Gastrocnemius medialis (tissue), 4 donors: ENCODE data around the gene ADAMTS2. TPM values are rescaled to one million over a fixed set of nuclear protein-coding genes. Genes with fewer than 3 reads are reported as not detected.

Experiments
- ATAC-seq, 2 donors: fragments of 150-250 bp; one replicate each; pipeline ENCODE4 v1.9.1; 2016
- DNase-seq, 2 donors: peaks; one replicate each; pipeline ENCODE4 v3.0.0-alpha.2; 2019
- H3K27ac ChIP-seq, 4 donors: fragments of 200-600 bp; sonication (generic); 1 replicate in 1 of 4; 2 replicates in 3 of 4; pipeline ENCODE4 v1.5.1; 2016 to 2018; ENCODE audit warnings: mild to moderate bottlenecking in 2 of 4, moderate library complexity in 1 of 4
- H3K27me3 ChIP-seq, 3 donors: fragments of 200-600 bp; sonication (generic) in 2 of 3; 1 replicate in 1 of 3; 2 replicates in 2 of 3; pipeline versions ENCODE4 v1.5.1 to v1.6.0; 2016 to 2019; ENCODE audit warnings: mild to moderate bottlenecking in 1 of 3, moderate library complexity in 1 of 3
- H3K36me3 ChIP-seq, 2 donors: fragments of 200-600 bp; sonication (generic) in 1 of 2; one replicate each; pipeline ENCODE4 v1.5.1; 2017 to 2018
- H3K4me1 ChIP-seq, 2 donors: fragments of 200-600 bp; sonication (generic) in 1 of 2; one replicate each; pipeline ENCODE4 v1.5.1; 2016 to 2017; ENCODE audit warnings: mild to moderate bottlenecking in 2 of 2
- H3K4me3 ChIP-seq, 4 donors: fragments of 200-600 bp; sonication (generic) in 3 of 4; 1 replicate in 1 of 4; 2 replicates in 3 of 4; pipeline ENCODE4 v1.5.1; 2016 to 2019; ENCODE audit warnings: mild to moderate bottlenecking in 2 of 4
- H3K9me3 ChIP-seq, 3 donors: fragments of 200-600 bp; sonication (generic) in 2 of 3; 1 replicate in 1 of 3; 2 replicates in 2 of 3; pipeline ENCODE4 v1.5.1; 2016 to 2019
- CTCF ChIP-seq, 5 experiments: fragments of 450-650 bp in 3 of 5; fragments of 200-600 bp in 2 of 5; sonication (generic) in 2 of 5; IDR thresholded peaks in 4 of 5; conservative IDR thresholded peaks in 1 of 5; 1 replicate in 4 of 5; 2 replicates in 1 of 5; pipeline ENCODE4 v1.5.1; 2016 to 2019; ENCODE audit warnings: antibody characterized with exemption in 5 of 5, mild to moderate bottlenecking in 3 of 5, moderate library complexity in 3 of 5
- POLR2A ChIP-seq, 2 donors: fragments of 450-650 bp; IDR thresholded peaks; one replicate each; pipeline ENCODE4 v1.6.1; 2017; ENCODE audit warnings: antibody characterized with exemption in 2 of 2, mild to moderate bottlenecking in 2 of 2, moderate library complexity in 2 of 2
- in situ Hi-C, 4 donors: fragments of 200-750 bp; cut with MboI; loops; one replicate each; pipeline versions ENCODE4 v1.15.0 to v1.8.0; 2017; ENCODE audit warnings: low sequenced_read_pairs in 4 of 4
- intact Hi-C: fragments of 100-400 bp; cut with DNase I; formaldehyde crosslinking; loops from one replicate; pipeline ENCODE4 v1.15.1; 2023; ENCODE audit warnings: low total_unique reads
- total RNA-seq, 4 donors: library from RNA; depleted of rRNA; stranded (reverse); fragments of >200 nt; gene quantifications; one replicate each; pipeline versions ENCODE4 v1.1.0 to v1.2.3, GENCODE V29; 2016

Gene ADAMTS2
- total RNA-seq, 4 donors from 2014 or later = 0.78 to 3.8 (median 2.0) TPM

DNA sequence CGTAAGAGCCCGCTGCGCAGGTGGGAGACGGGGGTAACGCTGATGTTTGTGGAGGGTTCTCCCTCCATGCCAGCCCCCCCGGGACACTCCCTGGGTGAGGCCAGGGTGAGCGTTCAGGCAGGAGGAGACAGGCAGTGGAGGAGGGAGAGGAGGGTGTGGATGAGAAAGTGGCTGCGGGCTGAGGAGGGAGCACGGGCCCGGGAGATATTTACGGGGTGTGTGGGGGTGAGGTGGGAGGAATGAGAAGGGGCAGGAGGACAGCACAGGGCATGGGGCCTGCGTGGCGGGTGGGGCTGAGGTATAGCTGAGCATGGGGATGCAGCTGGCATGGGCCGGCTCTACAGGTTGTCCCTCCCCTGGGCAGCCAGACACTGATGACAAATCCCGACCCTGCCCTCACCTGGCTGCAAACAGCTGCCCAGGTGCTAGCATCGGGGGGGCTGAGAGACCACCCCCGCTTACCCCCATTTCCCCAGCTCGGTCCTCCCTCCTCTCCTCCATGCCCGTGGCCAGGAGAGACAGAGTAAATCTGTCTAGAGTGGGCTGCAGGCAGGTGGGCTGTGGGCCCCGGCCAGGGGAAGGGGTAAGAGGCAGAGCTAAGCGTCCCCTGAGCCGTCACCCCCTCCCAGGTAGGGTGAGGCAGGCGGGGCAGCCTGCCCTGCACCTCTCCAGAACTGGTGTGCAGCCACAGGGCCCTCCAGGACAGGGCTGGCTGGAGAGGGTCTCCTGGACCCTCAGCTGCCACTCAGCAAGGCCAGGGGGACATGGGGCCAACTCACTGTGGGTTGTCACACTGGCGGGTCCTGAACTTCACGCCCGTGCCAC lies 205.9 kb downstream of the ADAMTS2 start:
- DNase-seq = no peak

DNA sequence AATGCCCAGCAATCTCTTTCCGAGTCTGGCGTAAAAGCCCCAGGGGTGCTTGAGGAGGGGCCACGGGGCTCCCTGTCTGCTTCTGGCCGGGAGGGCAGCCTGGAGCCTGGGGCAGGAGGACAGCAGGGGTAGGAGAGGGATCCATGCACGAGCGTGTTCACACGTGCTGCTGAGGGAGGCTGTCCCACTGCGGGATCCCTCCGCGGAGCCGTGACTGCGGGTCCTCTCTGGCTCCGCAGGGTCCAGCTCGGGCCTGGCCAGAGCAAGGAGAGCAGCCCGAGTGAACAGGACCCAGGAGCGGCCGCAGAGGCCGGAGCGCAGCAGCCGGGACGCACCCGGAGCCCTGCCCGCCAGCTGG lies 206.7 kb downstream of the ADAMTS2 start:
- TF ChIP-seq POLR2A (IDR thresholded peaks at IDR 0.05) (no peak), CTCF (IDR thresholded peaks at IDR 0.05 in 4 of 5, conservative IDR thresholded peaks at IDR 0.05 in 1 of 5) (no peak)
- ATAC-seq = no peak

More for the DNA sequence above, 205.9 kb downstream of the ADAMTS2 start:
- Histone ChIP-seq H3K27ac (no peak overlapping the region), H3K36me3 (no peaks in the 10 kb centered on the region), H3K9me3 (no peaks in the 10 kb centered on the region), H3K27me3 (no peaks in the 10 kb centered on the region), H3K4me1 (no peaks in the 10 kb centered on the region), H3K4me3 (no peak overlapping the region)
- no peak for TF ChIP-seq POLR2A (IDR thresholded peaks at IDR 0.05)
- no peak for ATAC-seq
- intact Hi-C loops = no loop called here
- in situ Hi-C loops = no loop called here

GRCh38 chr5:179137643-179138567 lies 207.4 kb downstream of the ADAMTS2 start:
- no peak overlapping the region for H3K27ac ChIP-seq
- no peaks in the 10 kb centered on the region for H3K9me3 ChIP-seq
- in situ Hi-C loops (no loop called here), intact Hi-C loops (no loop called here)
- no peak overlapping the region for H3K4me3 ChIP-seq
- TF ChIP-seq POLR2A (IDR thresholded peaks at IDR 0.05) (no peak), CTCF (IDR thresholded peaks at IDR 0.05 in 4 of 5, conservative IDR thresholded peaks at IDR 0.05 in 1 of 5) (no peak)
- DNase-seq (no peak), ATAC-seq (no peak)
- H3K27me3 ChIP-seq = no peaks in the 10 kb centered on the region
- no peaks in the 10 kb centered on the region for H3K4me1 ChIP-seq
- no peaks in the 10 kb centered on the region for H3K36me3 ChIP-seq

More for the DNA sequence above, 206.7 kb downstream of the ADAMTS2 start:
- no peaks in the 10 kb centered on the region for H3K4me1 ChIP-seq
- in situ Hi-C loops (no loop called here), intact Hi-C loops (no loop called here)
- DNase-seq = no peak
- no peak overlapping the region for H3K4me3 ChIP-seq
- H3K9me3 ChIP-seq = no peaks in the 10 kb centered on the region
- no peak overlapping the region for H3K27ac ChIP-seq
- no peaks in the 10 kb centered on the region for H3K36me3 ChIP-seq
- H3K27me3 ChIP-seq = no peaks in the 10 kb centered on the region

DNA sequence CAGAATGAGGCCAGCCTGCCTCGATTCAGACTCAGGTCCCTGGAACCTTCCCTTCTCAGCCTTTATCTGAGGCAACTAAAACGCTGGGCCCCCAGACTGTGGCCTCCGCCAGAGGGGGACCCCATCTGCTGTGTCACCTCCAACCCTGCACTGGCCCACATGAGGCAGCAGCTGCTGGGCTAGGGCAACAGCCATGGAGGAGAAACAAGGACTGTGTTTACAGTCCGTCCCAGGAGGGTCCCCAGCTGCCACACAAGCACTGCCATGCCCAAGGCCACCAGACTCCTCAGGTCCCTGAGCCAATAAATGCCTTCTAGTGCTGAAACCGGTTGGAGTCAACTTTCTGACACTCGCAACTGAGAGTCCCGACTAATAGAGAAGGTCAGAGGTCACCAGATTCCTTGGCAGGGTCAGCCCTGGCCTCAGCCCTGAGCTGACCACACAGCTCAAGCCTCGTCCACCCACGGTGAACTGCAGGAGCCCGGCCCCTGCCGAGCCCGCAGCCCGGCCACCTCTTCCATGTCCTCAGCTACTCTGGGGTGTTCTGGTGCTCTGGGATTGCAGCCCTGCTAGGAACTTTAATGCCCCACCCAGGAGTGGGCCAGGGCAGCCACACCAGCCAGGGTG lies 208.1 kb downstream of the ADAMTS2 start:
- H3K27ac ChIP-seq = no peak overlapping the region
- no peaks in the 10 kb centered on the region for H3K27me3 ChIP-seq
- H3K9me3 ChIP-seq = no peaks in the 10 kb centered on the region
- intact Hi-C loops = no loop called here
- no peak overlapping the region for H3K4me3 ChIP-seq
- no peak for DNase-seq
- ATAC-seq = no peak
- H3K4me1 ChIP-seq = no peaks in the 10 kb centered on the region
- in situ Hi-C loops = no loop called here
- TF ChIP-seq CTCF (IDR thresholded peaks at IDR 0.05 in 4 of 5, conservative IDR thresholded peaks at IDR 0.05 in 1 of 5) (no peak), POLR2A (IDR thresholded peaks at IDR 0.05) (no peak)
- H3K36me3 ChIP-seq = no peaks in the 10 kb centered on the region
